Vagina (tissue), 2 donors: Measurements from ENCODE around the gene POU6F2.

ENCODE experiments used
- CTCF ChIP-seq, 3 experiments: fragments of 450-650 bp in 2 of 3; fragments of 200-600 bp in 1 of 3; sonication (generic) in 1 of 3; IDR thresholded peaks; one replicate each; pipeline ENCODE4 v1.5.1; 2017 to 2019; ENCODE audit warnings: antibody characterized with exemption in 3 of 3, mild to moderate bottlenecking in 2 of 3, moderate library complexity in 2 of 3
- POLR2A ChIP-seq, 2 donors: fragments of 450-650 bp; IDR thresholded peaks; one replicate each; pipeline ENCODE4 v1.6.1; 2017; ENCODE audit warnings: antibody characterized with exemption in 2 of 2, mild to moderate bottlenecking in 2 of 2, moderate library complexity in 2 of 2

GRCh38 chr7:39005036-39005435 is 27.3 kb downstream of the POU6F2 start:
- TF ChIP-seq CTCF (IDR thresholded peaks at IDR 0.05) (no peak), POLR2A (IDR thresholded peaks at IDR 0.05) (no peak)
